GM13977 (cell line): Measurements from ENCODE around the gene ZNF784.

Source experiments
- DNase-seq: peaks from one replicate; pipeline ENCODE4 v3.0.0; 2012; ENCODE audit warnings: low spot score
- CTCF ChIP-seq: IDR thresholded peaks from 2 replicates; pipeline ENCODE4 v1.5.1; 2012; ENCODE audit warnings: mild to moderate bottlenecking, control low read depth; ENCODE audit not compliant: insufficient read depth; ENCODE audit errors: extremely low read depth, missing control alignments
- in situ Hi-C: fragments of 300-500 bp; cut with MboI; formaldehyde crosslinking; loops from one replicate; pipeline ENCODE4 v1.12.0; 2022; ENCODE audit warnings: low sequenced_read_pairs, low pct_unique_long_range_greater_than_20kb, mixed read lengths, inconsistent platforms; ENCODE audit not compliant: unreplicated experiment

The ZNF784 gene

GRCh38 chr19:55669418-55670279 lies 45.3 kb upstream of the ZNF784 start:
- DNase-seq, result no peak
- in situ Hi-C loops, result no loop called here
- no peak for TF ChIP-seq CTCF

- in situ Hi-C loops, result no loop called here
- DNase-seq, result no peak
- no peak for TF ChIP-seq CTCF
Measured at GRCh38 chr19:55668603-55669348, 44.4 kb upstream of the ZNF784 start.

GRCh38 chr19:55667958-55668357 lies 43.6 kb upstream of the ZNF784 start:
- in situ Hi-C loops, result no loop called here
- no peak for DNase-seq
- TF ChIP-seq CTCF, result no peak

GRCh38 chr19:55667511-55667910 lies 43.1 kb upstream of the ZNF784 start:
- in situ Hi-C loops, result no loop called here
- no peak for DNase-seq
- no peak for TF ChIP-seq CTCF

- TF ChIP-seq CTCF, result no peak
- no peak for DNase-seq
- in situ Hi-C loops, result no loop called here
Measured at GRCh38 chr19:55667006-55667381, 42.6 kb upstream of the ZNF784 start.

- in situ Hi-C loops, result no loop called here
- DNase-seq, result no peak
- no peak for TF ChIP-seq CTCF
Measured at GRCh38 chr19:55666343-55667005, 42.1 kb upstream of the ZNF784 start.
